HFF-Myc (cell line): Measurements from ENCODE around the gene HMGN2.

Experiments
- DNase-seq: peaks from one replicate; pipeline ENCODE4 v3.0.0-alpha.2; 2011; ENCODE audit warnings: low read depth; ENCODE audit errors: extremely low read depth
- H3K4me3 ChIP-seq: replicated peaks from 2 replicates; pipeline ENCODE4 v1.5.1; 2011; ENCODE audit warnings: low read depth, mild to moderate bottlenecking, control low read depth, low read length
- CTCF ChIP-seq: IDR thresholded peaks from 2 replicates; pipeline ENCODE4 v1.5.1; 2012; ENCODE audit warnings: mild to moderate bottlenecking, low read depth, low read length, control low read depth; ENCODE audit errors: missing control alignments

Gene HMGN2

DNA sequence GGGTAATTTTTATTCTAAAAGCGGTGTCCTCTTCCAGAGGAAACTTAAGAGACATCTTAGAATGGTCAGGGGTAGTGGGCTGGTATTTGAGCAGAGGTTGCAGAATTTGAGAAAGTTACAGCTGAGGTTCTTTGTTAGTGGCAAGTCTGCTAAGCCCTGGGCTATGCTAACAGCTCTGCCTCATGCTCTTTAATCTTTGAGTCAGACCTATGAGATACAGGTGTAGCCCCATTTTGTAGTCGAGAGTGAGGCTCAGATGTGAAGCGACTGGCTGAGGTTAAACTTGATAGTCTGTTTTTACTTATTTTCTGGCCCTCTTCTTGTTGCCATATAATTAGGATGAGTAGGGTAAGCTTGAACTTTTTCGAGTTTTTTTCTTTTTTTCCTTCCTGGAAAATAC lies 4.7 kb downstream of the HMGN2 start:
- no peak for DNase-seq
- TF ChIP-seq CTCF, result no peak
- H3K4me3 ChIP-seq, result no peak overlapping the region

DNA sequence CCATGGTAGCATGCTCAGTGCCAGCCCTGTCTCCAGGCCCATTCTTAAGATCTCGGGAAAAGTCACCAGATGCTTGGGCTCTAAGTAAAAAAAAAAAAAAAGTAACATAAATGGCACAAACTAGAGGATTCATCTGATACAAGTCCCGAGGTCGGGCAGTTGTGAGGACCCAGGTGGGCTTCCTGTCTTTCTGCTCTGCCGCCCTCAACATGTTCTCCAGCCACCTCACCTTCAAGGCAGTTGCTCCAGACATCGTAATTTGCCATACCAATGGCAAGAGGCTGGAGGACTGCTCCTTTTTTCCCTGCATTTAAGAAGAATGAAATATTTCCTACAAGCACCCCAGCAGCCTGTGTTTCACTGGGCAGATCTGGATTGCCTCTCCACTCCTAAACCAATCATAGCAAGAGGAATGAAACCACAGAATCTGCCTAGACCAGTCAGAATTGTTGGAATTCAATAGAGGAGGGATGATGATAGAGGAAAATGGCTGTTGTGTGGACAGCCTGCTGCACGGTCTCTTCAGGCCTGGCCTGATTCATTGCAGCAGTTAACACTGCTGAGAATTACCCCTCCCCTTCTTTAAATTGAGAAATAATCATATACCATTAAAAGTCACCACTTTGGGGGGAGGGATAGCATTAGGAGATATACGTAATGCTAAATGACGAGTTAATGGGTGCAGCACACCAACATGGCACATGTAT lies 5.4 kb downstream of the HMGN2 start:
- no peak overlapping the region for H3K4me3 ChIP-seq
- TF ChIP-seq CTCF, result no peak
- DNase-seq, result no peak

GRCh38 chr1:26478159-26478558 lies 5.9 kb downstream of the HMGN2 start:
- TF ChIP-seq CTCF, result no peak
- no peak for DNase-seq
- H3K4me3 ChIP-seq, result no peak overlapping the region

DNA sequence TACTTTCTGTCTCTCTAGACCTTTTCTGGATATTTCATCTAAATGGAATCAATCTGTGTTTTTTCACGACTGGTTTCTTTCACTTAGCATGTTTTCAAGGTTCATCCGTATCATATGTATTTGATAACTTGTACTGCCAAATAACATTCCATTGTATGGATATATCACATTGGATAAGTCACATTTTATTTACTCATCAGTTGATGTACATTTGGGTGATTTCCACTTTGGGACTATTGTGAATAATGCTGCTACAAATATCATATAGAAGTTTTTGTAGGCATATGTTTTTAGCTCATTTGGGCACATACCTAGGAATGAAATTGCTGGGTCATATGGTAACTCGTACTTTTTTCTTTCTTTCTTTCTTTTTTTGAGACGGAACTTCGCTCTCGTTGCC lies 6.7 kb downstream of the HMGN2 start:
- no peak overlapping the region for H3K4me3 ChIP-seq
- no peak for TF ChIP-seq CTCF
- no peak for DNase-seq

GRCh38 chr1:26482921-26483320 lies 10.7 kb downstream of the HMGN2 start:
- TF ChIP-seq CTCF, result no peak
- DNase-seq, result no peak

DNA sequence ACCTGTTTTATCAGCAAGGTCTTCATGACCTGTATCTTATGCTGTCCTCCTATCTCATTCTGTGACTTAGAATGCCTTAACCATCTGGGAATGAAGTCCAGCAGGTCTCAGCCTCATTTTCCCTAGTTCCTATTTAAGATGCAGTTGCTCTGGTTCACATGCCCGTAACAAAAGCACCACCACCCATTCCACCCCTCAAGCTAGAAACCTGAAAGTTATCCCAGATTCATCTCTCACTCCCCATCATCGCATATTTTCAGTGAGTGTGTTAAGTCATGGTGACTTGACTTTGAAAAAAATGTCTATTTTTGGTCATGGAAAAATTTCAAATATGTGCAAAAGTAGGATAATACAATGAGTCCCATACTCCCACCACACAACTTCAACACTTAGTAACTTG lies 11.7 kb downstream of the HMGN2 start:
- H3K4me3 ChIP-seq, result no peak overlapping the region
- TF ChIP-seq CTCF, result no peak
- no peak for DNase-seq

More at GRCh38 chr1:26482921-26483320, 10.7 kb downstream of the HMGN2 start:
- no peak overlapping the region for H3K4me3 ChIP-seq

DNA sequence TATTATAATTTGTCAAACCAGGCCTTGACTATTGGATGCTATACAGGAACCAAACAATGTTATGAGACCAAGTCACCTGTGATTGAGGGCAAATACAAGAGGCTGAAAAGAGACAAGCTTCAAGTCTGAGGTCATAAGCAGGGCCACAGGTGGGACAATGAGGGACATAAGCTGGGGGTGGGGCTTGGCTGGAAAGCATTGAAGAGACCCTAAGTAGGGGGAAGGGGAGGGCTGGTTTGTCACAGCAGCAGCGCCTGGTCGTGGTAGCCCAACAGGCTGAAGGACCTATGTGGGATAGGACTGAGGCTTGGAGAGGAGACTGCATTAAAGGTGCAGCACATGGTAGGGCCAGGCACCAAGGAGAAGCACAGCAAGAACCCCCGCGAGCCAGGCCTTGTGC lies 17.9 kb downstream of the HMGN2 start:
- no peak for DNase-seq

More for the DNA sequence above, 17.9 kb downstream of the HMGN2 start:
- H3K4me3 ChIP-seq, result no peak overlapping the region
- no peak for TF ChIP-seq CTCF
